Type B pancreatic cell (in vitro differentiated cells): ENCODE results near the gene SHISA6. TPM values are rescaled to one million over a fixed set of nuclear protein-coding genes. Genes with fewer than 3 reads are reported as not detected.

Experiments
- DNase-seq: peaks from one replicate; pipeline ENCODE4 v3.0.0; 2021; ENCODE audit warnings: mixed read lengths; ENCODE audit not compliant: unreplicated experiment; ENCODE audit errors: extremely low spot score
- H3K27ac Mint-ChIP-seq: 2 replicates; pipeline ENCODE4 v1.8.0; 2021; ENCODE audit warnings: mild to moderate bottlenecking, mixed read lengths
- H3K27me3 Mint-ChIP-seq: 2 replicates; pipeline ENCODE4 v1.8.0; 2021; ENCODE audit warnings: mixed read lengths
- H3K36me3 Mint-ChIP-seq: 2 replicates; pipeline ENCODE4 v1.8.0; 2021; ENCODE audit warnings: mixed read lengths
- H3K4me1 Mint-ChIP-seq: one replicate; pipeline ENCODE4 v1.8.0; 2021; ENCODE audit warnings: mixed read lengths; ENCODE audit not compliant: unreplicated experiment
- H3K4me3 Mint-ChIP-seq: 2 replicates; pipeline ENCODE4 v1.8.0; 2021; ENCODE audit warnings: mild to moderate bottlenecking, mixed read lengths
- H3K9me3 Mint-ChIP-seq: 2 replicates; pipeline ENCODE4 v1.8.0; 2021; ENCODE audit warnings: mixed read lengths
- CTCF ChIP-seq: fragments of 200-600 bp; sonication (generic); conservative IDR thresholded peaks from 2 replicates; pipeline ENCODE4 v1.5.0; 2021; ENCODE audit warnings: antibody characterized with exemption, mild to moderate bottlenecking
- total RNA-seq: library from RNA; stranded (reverse); gene quantifications from 2 replicates; pipeline ENCODE4 v1.2.1, GENCODE V29; 2021; ENCODE audit warnings: low replicate concordance

The SHISA6 gene
- total RNA-seq, 1 donor from 2014 or later, result 5.0 TPM

- TF ChIP-seq CTCF, result no peak
- peaks cover 4% of the 10 kb centered on the region for H3K9me3 Mint-ChIP-seq
- H3K27me3 Mint-ChIP-seq, result no peaks in the 10 kb centered on the region
- H3K27ac Mint-ChIP-seq, result no peak overlapping the region
- H3K4me1 Mint-ChIP-seq, result peaks cover 4% of the 10 kb centered on the region
- H3K36me3 Mint-ChIP-seq, result no peaks in the 10 kb centered on the region
- H3K4me3 Mint-ChIP-seq, result no peak overlapping the region
- no peak for DNase-seq
Observed at GRCh38 chr17:11274106-11274505, 33.1 kb downstream of the SHISA6 start.

DNA sequence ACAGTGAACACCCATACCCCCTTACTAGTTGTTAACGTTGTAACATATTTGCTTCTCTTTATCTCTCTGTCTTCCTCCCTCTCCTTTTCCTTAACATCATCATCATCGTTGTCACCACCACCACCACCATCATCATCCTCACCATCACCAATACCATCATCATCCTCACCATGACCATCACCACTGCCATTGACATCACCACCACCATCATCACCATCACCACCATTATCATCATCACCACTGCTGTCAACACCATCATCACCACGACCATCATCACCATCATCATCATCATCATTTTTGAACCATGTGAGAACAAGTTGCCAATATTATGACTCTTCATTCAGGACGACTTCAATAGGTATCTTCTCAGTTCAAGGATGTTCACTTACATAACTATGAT lies 35.5 kb downstream of the SHISA6 start:
- Mint-ChIP-seq H3K9me3 (peaks cover 9% of the 10 kb centered on the region), H3K36me3 (peaks cover 4% of the 10 kb centered on the region), H3K27me3 (no peaks in the 10 kb centered on the region), H3K4me3 (no peak overlapping the region), H3K4me1 (peaks cover 4% of the 10 kb centered on the region), H3K27ac (no peak overlapping the region)
- TF ChIP-seq CTCF, result no peak
- no peak for DNase-seq

DNA sequence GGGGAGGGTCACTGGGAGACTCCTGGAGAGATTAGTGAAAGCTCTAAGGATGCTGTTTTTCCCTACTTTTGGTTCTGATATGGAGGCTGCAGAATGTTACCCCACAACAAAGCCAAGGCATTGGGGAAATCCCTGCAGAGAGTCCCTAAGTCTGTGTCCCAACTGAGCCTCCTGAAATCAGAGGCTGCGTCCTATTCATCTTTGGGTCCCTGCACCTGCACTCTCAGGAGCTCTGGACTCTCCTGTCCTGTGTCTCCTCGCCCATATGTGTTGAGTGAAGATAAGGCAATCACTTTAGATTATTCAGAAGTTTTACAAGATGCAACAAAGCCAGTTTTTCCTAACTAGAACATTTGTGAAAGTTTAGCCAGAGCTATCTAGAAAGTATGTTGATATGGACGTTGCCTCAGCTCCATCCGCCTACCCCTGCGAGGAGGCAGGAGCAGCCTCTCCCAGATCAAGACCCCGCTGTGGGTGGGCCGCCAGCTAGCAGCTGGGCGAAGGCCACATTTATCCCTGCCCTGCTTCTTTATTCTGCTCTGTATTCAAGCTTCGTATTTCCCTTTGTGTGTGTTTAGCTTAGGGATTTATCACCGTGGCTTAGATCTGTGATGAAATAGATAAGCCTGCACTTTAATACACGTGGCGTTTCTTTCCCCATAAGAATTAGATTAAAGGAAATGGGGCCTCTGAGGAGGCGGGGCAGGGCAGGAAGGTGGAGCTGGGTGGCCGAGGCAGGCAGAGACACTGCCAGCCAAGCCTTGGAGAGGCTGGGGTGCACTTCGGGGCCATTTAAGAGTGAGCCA lies 37.4 kb downstream of the SHISA6 start:
- Mint-ChIP-seq H3K4me1 (peaks cover 4% of the 10 kb centered on the region), H3K36me3 (peaks cover 4% of the 10 kb centered on the region), H3K4me3 (no peak overlapping the region), H3K27ac (no peak overlapping the region), H3K9me3 (peaks cover 4% of the 10 kb centered on the region), H3K27me3 (no peaks in the 10 kb centered on the region)
- TF ChIP-seq CTCF, result no peak
- no peak for DNase-seq

GRCh38 chr17:11278992-11279270 lies 37.9 kb downstream of the SHISA6 start:
- DNase-seq, result no peak
- Mint-ChIP-seq H3K27ac (no peak overlapping the region), H3K4me1 (peaks cover 4% of the 10 kb centered on the region), H3K4me3 (no peak overlapping the region), H3K36me3 (peaks cover 4% of the 10 kb centered on the region), H3K27me3 (no peaks in the 10 kb centered on the region), H3K9me3 (peaks cover 4% of the 10 kb centered on the region)
- no peak for TF ChIP-seq CTCF

DNA sequence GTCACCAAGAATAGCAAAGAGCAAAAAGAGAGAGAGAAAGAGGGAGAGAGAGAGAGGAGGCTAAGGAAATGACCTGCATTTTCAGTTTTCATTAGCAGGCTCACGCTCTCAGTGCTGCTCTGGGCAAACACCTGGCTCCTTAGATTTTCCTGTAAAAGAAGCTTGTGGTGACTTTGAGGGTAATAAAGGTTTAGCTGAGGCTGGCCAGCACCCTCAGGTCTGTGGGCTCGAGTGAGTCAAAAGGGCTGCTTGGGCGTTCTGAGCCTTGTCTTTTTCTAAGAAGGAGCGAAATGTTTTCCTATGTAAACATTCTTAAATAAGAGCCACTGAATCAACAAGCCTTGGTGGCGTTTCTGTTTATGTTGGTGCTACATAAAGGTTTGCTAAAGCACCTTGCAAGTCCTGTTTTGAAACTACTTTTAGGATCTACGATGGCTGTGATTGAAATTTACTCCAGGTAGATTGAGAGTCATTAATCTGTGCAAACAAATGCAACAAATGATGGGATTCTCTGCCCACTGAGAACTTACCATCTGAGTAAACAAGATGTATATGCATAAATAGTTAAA lies 38.8 kb downstream of the SHISA6 start:
- Mint-ChIP-seq H3K4me3 (no peak overlapping the region), H3K9me3 (peaks cover 4% of the 10 kb centered on the region), H3K36me3 (peaks cover 4% of the 10 kb centered on the region), H3K27me3 (no peaks in the 10 kb centered on the region), H3K27ac (no peak overlapping the region), H3K4me1 (peaks cover 4% of the 10 kb centered on the region)
- no peak for DNase-seq
- TF ChIP-seq CTCF, result no peak
